DND-41 (cell line): ENCODE measurements around the gene ORAI1.

Experiments
- CTCF ChIP-seq: IDR thresholded peaks from 2 replicates; pipeline ENCODE4 v1.5.1; 2012; ENCODE audit warnings: borderline replicate concordance, low read length, moderate library complexity, mild to moderate bottlenecking; ENCODE audit not compliant: poor library complexity, severe bottlenecking; ENCODE audit errors: extremely low read depth
- EZH2 ChIP-seq: IDR thresholded peaks from 3 replicates; pipeline ENCODE4 v1.6.1; 2012; ENCODE audit warnings: borderline replicate concordance, low read depth, mild to moderate bottlenecking, moderate library complexity, low read length, inconsistent platforms; ENCODE audit not compliant: severe bottlenecking

GRCh38 chr12:121669521-121669900, 43.2 kb downstream of the ORAI1 start, which contains the start of gene MORN3:
- TF ChIP-seq CTCF: no peak
- TF ChIP-seq EZH2: no peak
